HCT116 (cell line): Measurements from ENCODE around the gene TAT. TPM values are rescaled to one million over a fixed set of nuclear protein-coding genes. Genes with fewer than 3 reads are reported as not detected.

Experiments used
- ATAC-seq: fragments of 200-7000 bp; cut with Tn5 transposase; 2 replicates; pipeline ENCODE4 v1.9.1; 2020; ENCODE audit warnings: mild to moderate bottlenecking, moderate library complexity
- BruUV-seq: library from RNA; stranded (reverse); fragments of 400-500 nt; replicated peaks from 2 replicates; lab custom pipeline; 2021; lab: Mats Ljungman, UMichigan
- CTCF ChIA-PET: fragments of 300-600 bp; sonication (Branson Sonifier 250); formaldehyde crosslinking; loops from one replicate; lab custom pipeline; 2021; ENCODE audit warnings: antibody characterized with exemption; lab: Charles Lee
- POLR2A ChIA-PET: fragments of 300-600, 350-600 bp; sonication (Branson Sonifier 250); formaldehyde crosslinking; loops from one replicate; lab custom pipeline; 2021; ENCODE audit warnings: antibody characterized with exemption; lab: Charles Lee
- RAD21 ChIA-PET, 2 experiments: fragments of 300-600 bp; sonication (Branson Sonifier 250); formaldehyde crosslinking; loops; one replicate each; lab custom pipeline; 2023; ENCODE audit warnings: low total read pairs in 2 of 2; ENCODE audit not compliant: uncharacterized antibody in 2 of 2, unreplicated experiment in 2 of 2, low non-redundant PET in 1 of 2; lab: Charles Lee
- DNase-seq: peaks from one replicate; pipeline ENCODE4 v3.0.0-alpha.2; 2010; ENCODE audit warnings: low read depth, low spot score
- H2AFZ ChIP-seq: fragments of 200-600 bp; shearing (Covaris generic), sonication (generic); 2 replicates; pipeline ENCODE4 v1.6.1; 2017; ENCODE audit warnings: low read depth, mixed run types, mixed read lengths, antibody characterized with exemption, low read length; ENCODE audit not compliant: poor library complexity, severe bottlenecking
- H3K27ac ChIP-seq: 2 replicates; pipeline ENCODE4 v1.5.1; 2012; ENCODE audit warnings: low read depth, low read length
- H3K27me3 ChIP-seq: fragments of 200-600 bp; sonication (generic); 2 replicates; pipeline ENCODE4 v1.6.1; 2016; ENCODE audit warnings: mixed run types, low read length, mixed read lengths; ENCODE audit not compliant: insufficient read depth
- H3K36me3 ChIP-seq, 2 experiments: fragments of 200-500 bp in 1 of 2; fragments of 200-600 bp in 1 of 2; sonication (Bioruptor generic) in 1 of 2; sonication (generic) in 1 of 2; 2 replicates each; pipeline versions ENCODE4 v1.5.1 to v1.6.1; 2014 to 2016; ENCODE audit warnings: low read length in 2 of 2, inconsistent platforms in 1 of 2, mixed read lengths in 1 of 2, mixed run types in 1 of 2; ENCODE audit not compliant: insufficient read depth in 2 of 2, control insufficient read depth in 1 of 2
- H3K4me1 ChIP-seq, 2 experiments: fragments of 200-600 bp in 1 of 2; sonication (generic) in 1 of 2; 2 replicates each; pipeline versions ENCODE4 v1.5.1 to v1.6.1; 2012 to 2017; ENCODE audit warnings: low read length in 2 of 2, inconsistent platforms in 1 of 2, mild to moderate bottlenecking in 1 of 2, mixed read lengths in 1 of 2, mixed run types in 1 of 2, moderate library complexity in 1 of 2; ENCODE audit not compliant: insufficient read depth in 2 of 2, control insufficient read depth in 1 of 2
- H3K4me2 ChIP-seq: fragments of 200-600 bp; sonication (generic); 2 replicates; pipeline ENCODE4 v1.6.1; 2017; ENCODE audit warnings: mixed run types, low read length, mixed read lengths
- H3K4me3 ChIP-seq, 2 experiments: fragments of 200-600 bp in 1 of 2; sonication (generic) in 1 of 2; replicated peaks in 1 of 2; 2 replicates each; pipeline ENCODE4 v1.5.1; 2011 to 2016; ENCODE audit warnings: low read length in 2 of 2, control low read depth in 1 of 2, low read depth in 1 of 2, mild to moderate bottlenecking in 1 of 2, mixed read lengths in 1 of 2, mixed run types in 1 of 2
- H3K79me2 ChIP-seq: fragments of 200-600 bp; sonication (generic); 2 replicates; pipeline ENCODE4 v1.6.1; 2017; ENCODE audit warnings: mild to moderate bottlenecking, mixed run types, low read length, moderate library complexity, mixed read lengths; ENCODE audit not compliant: insufficient read depth
- H3K9ac ChIP-seq: fragments of 200-600 bp; sonication (generic); 2 replicates; pipeline ENCODE4 v1.6.1; 2016; ENCODE audit warnings: low read length, mixed read lengths
- H3K9me2 ChIP-seq: fragments of 200-600 bp; sonication (generic), shearing (Covaris generic); 2 replicates; pipeline ENCODE4 v1.6.1; 2017; ENCODE audit warnings: mixed run types, mild to moderate bottlenecking, moderate library complexity; ENCODE audit not compliant: insufficient read depth
- H3K9me3 ChIP-seq, 2 experiments: fragments of 200-500 bp in 1 of 2; fragments of 200-600 bp in 1 of 2; sonication (Bioruptor generic) in 1 of 2; sonication (generic) in 1 of 2; 2 replicates each; pipeline ENCODE4 v1.6.1; 2014 to 2017; ENCODE audit warnings: low read length in 2 of 2, mixed read lengths in 2 of 2, inconsistent platforms in 1 of 2, low read depth in 1 of 2, mild to moderate bottlenecking in 1 of 2, mixed run types in 1 of 2, moderate library complexity in 1 of 2; ENCODE audit not compliant: control insufficient read depth in 1 of 2, insufficient read depth in 1 of 2
- H4K20me1 ChIP-seq: fragments of 200-600 bp; sonication (generic), shearing (Covaris generic); 2 replicates; pipeline ENCODE4 v1.6.1; 2017; ENCODE audit warnings: mixed run types, mild to moderate bottlenecking, moderate library complexity; ENCODE audit not compliant: insufficient read depth
- ATF3 ChIP-seq: IDR thresholded peaks from 2 replicates; pipeline ENCODE4 v1.6.1; 2012
- CBX3 ChIP-seq: IDR thresholded peaks from 2 replicates; pipeline ENCODE4 v1.6.1; 2012; ENCODE audit warnings: low read depth
- CTCF ChIP-seq, 3 experiments: fragments of 200-600 bp in 1 of 3; sonication (generic) in 1 of 3; IDR thresholded peaks in 2 of 3; conservative IDR thresholded peaks in 1 of 3; 2 replicates each; pipeline ENCODE4 v1.5.1; 2012 to 2017; ENCODE audit warnings: low read depth in 2 of 3, low read length in 2 of 3, antibody characterized with exemption in 1 of 3, borderline replicate concordance in 1 of 3, control low read depth in 1 of 3, mild to moderate bottlenecking in 1 of 3, mixed read lengths in 1 of 3, mixed run types in 1 of 3, moderate library complexity in 1 of 3; ENCODE audit not compliant: insufficient read depth in 1 of 3
- EZH2phosphoT487 ChIP-seq: fragments of 200-600 bp; IDR thresholded peaks from 2 replicates; pipeline ENCODE4 v1.6.1; 2018; ENCODE audit warnings: antibody characterized with exemption, borderline replicate concordance
- JUND ChIP-seq: IDR thresholded peaks from 2 replicates; pipeline ENCODE4 v1.6.1; 2012
- YY1 ChIP-seq: IDR thresholded peaks from 2 replicates; pipeline ENCODE4 v1.6.1; 2011; ENCODE audit warnings: low read length, low read depth, moderate library complexity, mild to moderate bottlenecking; ENCODE audit not compliant: insufficient replicate concordance; ENCODE audit errors: extremely low read depth
- intact Hi-C: fragments of 100-400 bp; cut with micrococcal nuclease; formaldehyde crosslinking; loops from 2 replicates; pipeline ENCODE4 v1.10.0; 2022
- total RNA-seq: library from RNA; stranded (reverse); gene quantifications from one replicate; pipeline ENCODE4 v1.2.1, GENCODE V29; 2021; ENCODE audit not compliant: unreplicated experiment

Gene TAT
- total RNA-seq, 1 experiment from 2014 or later: 0.91 TPM

GRCh38 chr16:71565812-71566700 lies 10.8 kb downstream of the TAT start:
- no peak for ATAC-seq
- intact Hi-C loops: loop anchor here (1.0 to 10.0 kb wide), 3 partner anchors 45 to 529 kb away; partner anchors contain the start of genes DHX38 and TXNL4B

More at GRCh38 chr16:71565812-71566700, 10.8 kb downstream of the TAT start:
- Histone ChIP-seq H3K27me3 (no peaks in the 10 kb centered on the region), H3K79me2 (no peaks in the 10 kb centered on the region), H3K4me3 (peak overlapping the region; percentile 65 to 69), H3K36me3 (no peaks in the 10 kb centered on the region), H3K27ac (peak overlapping the region; percentile 75), H3K4me1 (peaks cover 14 to 18% of the 10 kb centered on the region in 2 experiments), H4K20me1 (no peaks in the 10 kb centered on the region), H3K4me2 (peak overlapping the region; percentile 85), H3K9me2 (no peaks in the 10 kb centered on the region), H2AFZ (peak overlapping the region; percentile 58), H3K9ac (peak overlapping the region; percentile 55), H3K9me3 (no peaks in the 10 kb centered on the region)
- TF ChIP-seq YY1 (no peak), EZH2phosphoT487 (no peak), CBX3 (no peak), CTCF (IDR thresholded peaks at IDR 0.05 in 2 of 3, conservative IDR thresholded peaks at IDR 0.05 in 1 of 3; ENCODE audit: borderline replicate concordance in 1 of 3, insufficient read depth in 1 of 3, low read depth in 2 of 3, low read length in 2 of 3) (no peak; a peak in 2 of 6 replicates), ATF3 (no peak), JUND (no peak)
- no TSS peak for BruUV-seq
- RAD21 ChIA-PET: interaction anchor here in 1 of 2 experiments (1.2 to 1.5 kb wide), 3 partner anchors 42 to 396 kb away, joined by 3 to 8 read pairs (median 7); no protein-coding TSS in a partner anchor
- DNase-seq: no peak
- CTCF ChIA-PET: interaction anchor here (1.4 to 3.0 kb wide), 4 partner anchors 24 to 395 kb away, joined by 4 to 105 read pairs (median 10); partner anchors contain the start of gene MARVELD3
- POLR2A ChIA-PET: interaction anchor here (0.9 to 1.7 kb wide), 2 partner anchors 42 to 45 kb away, joined by 4 to 13 read pairs; no protein-coding TSS in a partner anchor
